Right lobe of liver (tissue), 6 donors: Measurements from ENCODE around the gene PTGER1. TPM values are rescaled to one million over a fixed set of nuclear protein-coding genes. Genes with fewer than 3 reads are reported as not detected.

ENCODE experiments used
- ATAC-seq, 4 donors: fragments of 200-7000 bp; cut with Tn5 transposase; one replicate each; pipeline ENCODE4 v1.9.1; 2020; ENCODE audit warnings: mild to moderate bottlenecking in 4 of 4, moderate library complexity in 4 of 4
- DNase-seq, 3 donors: peaks; one replicate each; pipeline ENCODE4 v3.0.0-alpha.2; 2020
- H3K27ac ChIP-seq, 3 donors: fragments of 200-600 bp; one replicate each; pipeline ENCODE4 v1.8.0; 2022
- H3K27me3 ChIP-seq, 2 donors: fragments of 200-600 bp; one replicate each; pipeline ENCODE4 v1.8.0; 2022
- H3K36me3 ChIP-seq, 4 donors: fragments of 200-600 bp; sonication (generic) in 1 of 4; one replicate each; pipeline versions ENCODE4 v1.5.1 to v1.8.0; 2017 to 2022; ENCODE audit warnings: control low read depth in 1 of 4
- H3K4me1 ChIP-seq, 4 donors: fragments of 200-600 bp; sonication (generic) in 1 of 4; one replicate each; pipeline versions ENCODE4 v1.5.1 to v1.8.0; 2017 to 2022; ENCODE audit warnings: control low read depth in 1 of 4
- H3K4me3 ChIP-seq, 3 donors: fragments of 200-600 bp; one replicate each; pipeline ENCODE4 v1.8.0; 2022
- H3K9me3 ChIP-seq, 4 donors: fragments of 200-600 bp; sonication (generic) in 1 of 4; one replicate each; pipeline versions ENCODE4 v1.5.1 to v1.8.0; 2017 to 2022; ENCODE audit warnings: control low read depth in 1 of 4
- CTCF ChIP-seq, 4 donors: fragments of 200-600 bp in 3 of 4; fragments of 450-650 bp in 1 of 4; IDR thresholded peaks; one replicate each; pipeline versions ENCODE4 v1.5.1 to v1.8.0; 2016 to 2022; ENCODE audit warnings: antibody characterized with exemption in 4 of 4, mild to moderate bottlenecking in 2 of 4
- POLR2A ChIP-seq: fragments of 450-650 bp; IDR thresholded peaks from one replicate; pipeline ENCODE4 v1.6.1; 2017; ENCODE audit warnings: antibody characterized with exemption, mild to moderate bottlenecking
- WGBS: methylation state at CpG from one replicate; pipeline ENCODE4 v1.1.6; 2018; ENCODE audit warnings: low coverage, low lambda C conversion rate; ENCODE audit not compliant: insufficient coverage; ENCODE audit errors: missing lambda C conversion rate; 5-methylcytosine and 5-hydroxymethylcytosine counted together
- intact Hi-C, 2 donors: fragments of 100-400 bp; cut with DNase I; formaldehyde crosslinking; loops; one replicate each; pipeline versions ENCODE4 v1.11.2 to v1.14.1; 2022
- total RNA-seq, 6 experiments: library from RNA; depleted of rRNA in 2 of 6; stranded (reverse); fragments of >200 nt in 2 of 6; fragmentation: NEBNext Ultra II Directional in 3 of 6; extraction: Animal tissue kit (Norgen Biotek cat#: 25700) in 3 of 6; gene quantifications; one replicate each; pipeline versions ENCODE4 v1.1.0 to v1.2.4, GENCODE V29; 2016 to 2023
- donor health status: DM: no; HTN: yes; CAD: no.
- donor health status: DM: no; HTN: no; CAD: no.
- donor health status: DM: no; HTN: no; CAD: no.
- donor health status: DM: no; HTN: yes; CAD: no.
- donor health status: DM: no; HTN: yes; CAD: no.

PTGER1 gene
- total RNA-seq, 6 experiments from 2014 or later, result 0.16 to 0.32 (median 0.29) TPM; not detected in 2

GRCh38 chr19:14515501-14516047 is 40.4 kb upstream of the PTGER1 start:
- Histone ChIP-seq H3K27me3 (no peaks in the 10 kb centered on the region), H3K9me3 (no peaks in the 10 kb centered on the region), H3K27ac (peak overlapping the region; percentile 100), H3K4me3 (peak overlapping the region; percentile 73 to 98 (median 86)), H3K36me3 (peaks cover 0 to 27% (median 15%) of the 10 kb centered on the region in 4 donors), H3K4me1 (peaks cover 0 to 76% (median 27%) of the 10 kb centered on the region in 4 donors)
- no peak for TF ChIP-seq POLR2A
- TF ChIP-seq CTCF (IDR thresholded peaks at IDR 0.05), result no peak
- DNase-seq (peak in 1 of 3 donors; percentile 64), ATAC-seq (no peak)
- intact Hi-C loops, result no loop called here
- WGBS, result 47% methylated on average over 3 of the region's 8 CpGs

GRCh38 chr19:14514215-14514863 is 39.2 kb upstream of the PTGER1 start:
- DNase-seq (no peak), ATAC-seq (no peak)
- peak overlapping the region in 2 of 3 donors; percentile 86 to 98 for H3K4me3 ChIP-seq
- WGBS, result 54% methylated on average over 7 of the region's 8 CpGs
- peaks cover 0 to 27% (median 15%) of the 10 kb centered on the region in 4 donors for H3K36me3 ChIP-seq
- intact Hi-C loops, result no loop called here
- no peaks in the 10 kb centered on the region for H3K27me3 ChIP-seq
- H3K27ac ChIP-seq, result peak overlapping the region in 2 of 3 donors; percentile 100
- H3K9me3 ChIP-seq, result no peaks in the 10 kb centered on the region
- peaks cover 0 to 71% (median 26%) of the 10 kb centered on the region in 4 donors for H3K4me1 ChIP-seq
- no peak for TF ChIP-seq CTCF (IDR thresholded peaks at IDR 0.05)
- no peak for TF ChIP-seq POLR2A

- peaks cover 0 to 27% (median 15%) of the 10 kb centered on the region in 4 donors for H3K36me3 ChIP-seq
- H3K27me3 ChIP-seq, result no peaks in the 10 kb centered on the region
- peaks cover 0 to 65% (median 22%) of the 10 kb centered on the region in 4 donors for H3K4me1 ChIP-seq
- no peaks in the 10 kb centered on the region for H3K9me3 ChIP-seq
- no peak overlapping the region for H3K4me3 ChIP-seq
- no peak for DNase-seq
- peak overlapping the region; percentile 12 to 100 (median 100) for H3K27ac ChIP-seq
- no peak for ATAC-seq
- TF ChIP-seq CTCF (IDR thresholded peaks at IDR 0.05) (no peak), POLR2A (no peak)
- WGBS, result 79% methylated on average over 13 of the region's 14 CpGs
- intact Hi-C loops, result no loop called here
These were observed 37.3 kb upstream of the PTGER1 start for GRCh38 chr19:14512406-14512961.

GRCh38 chr19:14511229-14511593 is 36.1 kb upstream of the PTGER1 start:
- Histone ChIP-seq H3K9me3 (no peaks in the 10 kb centered on the region), H3K36me3 (peaks cover 0 to 22% (median 11%) of the 10 kb centered on the region in 4 donors), H3K27ac (peak overlapping the region in 1 of 3 donors; percentile 47), H3K27me3 (no peaks in the 10 kb centered on the region), H3K4me1 (peaks cover 0 to 63% (median 22%) of the 10 kb centered on the region in 4 donors), H3K4me3 (no peak overlapping the region)
- ATAC-seq (no peak), DNase-seq (no peak)
- no peak for TF ChIP-seq CTCF (IDR thresholded peaks at IDR 0.05)
- TF ChIP-seq POLR2A, result no peak
- 75% methylated on average over 4 of the region's 4 CpGs for WGBS
- intact Hi-C loops, result no loop called here
